GM20000 (cell line): ENCODE data around the gene TNS3.

ENCODE experiments used
- DNase-seq: peaks from one replicate; pipeline ENCODE4 v3.0.0; 2012; ENCODE audit warnings: low spot score
- TF ChIP-seq, protein P1 (sequence below): IDR thresholded peaks from 2 replicates; pipeline ENCODE4 v1.5.1; 2012; ENCODE audit warnings: mild to moderate bottlenecking, control low read depth; ENCODE audit errors: extremely low read depth, missing control alignments

The TNS3 gene

DNA sequence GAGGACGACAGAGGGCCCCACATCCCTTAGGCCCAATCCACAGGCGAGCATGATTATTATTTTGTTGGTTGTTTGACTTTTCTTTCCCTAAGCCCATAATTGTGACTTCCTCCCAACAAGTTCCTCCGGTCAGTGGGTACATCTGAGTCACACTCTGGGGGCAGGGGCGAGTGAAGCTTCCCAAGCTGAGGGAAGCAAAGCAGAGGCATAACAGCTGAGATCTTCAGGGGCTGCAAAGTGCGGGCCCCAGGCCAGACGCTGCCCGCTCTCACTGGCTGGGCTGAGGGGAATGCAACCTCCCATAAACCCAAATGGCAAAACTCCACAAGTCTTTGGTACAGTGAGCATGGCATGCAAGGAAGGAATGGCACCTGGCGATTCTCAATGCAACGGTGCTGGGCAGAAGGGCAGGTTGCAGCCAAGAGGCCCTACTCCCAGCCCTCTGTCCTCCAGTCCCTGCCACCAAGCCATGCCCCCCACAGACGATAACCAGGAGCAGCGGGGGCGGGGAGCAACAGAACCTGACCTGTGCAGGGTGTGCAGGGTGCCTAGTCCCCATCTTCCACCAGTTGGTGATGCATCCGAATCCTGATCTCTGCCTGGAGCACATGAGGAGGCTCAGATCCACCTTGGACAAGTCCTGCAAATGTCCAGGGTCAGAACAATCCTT lies 25.3 kb downstream of the TNS3 start:
- DNase-seq = no peak
- TF ChIP-seq, protein P1, sequence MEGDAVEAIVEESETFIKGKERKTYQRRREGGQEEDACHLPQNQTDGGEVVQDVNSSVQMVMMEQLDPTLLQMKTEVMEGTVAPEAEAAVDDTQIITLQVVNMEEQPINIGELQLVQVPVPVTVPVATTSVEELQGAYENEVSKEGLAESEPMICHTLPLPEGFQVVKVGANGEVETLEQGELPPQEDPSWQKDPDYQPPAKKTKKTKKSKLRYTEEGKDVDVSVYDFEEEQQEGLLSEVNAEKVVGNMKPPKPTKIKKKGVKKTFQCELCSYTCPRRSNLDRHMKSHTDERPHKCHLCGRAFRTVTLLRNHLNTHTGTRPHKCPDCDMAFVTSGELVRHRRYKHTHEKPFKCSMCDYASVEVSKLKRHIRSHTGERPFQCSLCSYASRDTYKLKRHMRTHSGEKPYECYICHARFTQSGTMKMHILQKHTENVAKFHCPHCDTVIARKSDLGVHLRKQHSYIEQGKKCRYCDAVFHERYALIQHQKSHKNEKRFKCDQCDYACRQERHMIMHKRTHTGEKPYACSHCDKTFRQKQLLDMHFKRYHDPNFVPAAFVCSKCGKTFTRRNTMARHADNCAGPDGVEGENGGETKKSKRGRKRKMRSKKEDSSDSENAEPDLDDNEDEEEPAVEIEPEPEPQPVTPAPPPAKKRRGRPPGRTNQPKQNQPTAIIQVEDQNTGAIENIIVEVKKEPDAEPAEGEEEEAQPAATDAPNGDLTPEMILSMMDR = no peak

DNA sequence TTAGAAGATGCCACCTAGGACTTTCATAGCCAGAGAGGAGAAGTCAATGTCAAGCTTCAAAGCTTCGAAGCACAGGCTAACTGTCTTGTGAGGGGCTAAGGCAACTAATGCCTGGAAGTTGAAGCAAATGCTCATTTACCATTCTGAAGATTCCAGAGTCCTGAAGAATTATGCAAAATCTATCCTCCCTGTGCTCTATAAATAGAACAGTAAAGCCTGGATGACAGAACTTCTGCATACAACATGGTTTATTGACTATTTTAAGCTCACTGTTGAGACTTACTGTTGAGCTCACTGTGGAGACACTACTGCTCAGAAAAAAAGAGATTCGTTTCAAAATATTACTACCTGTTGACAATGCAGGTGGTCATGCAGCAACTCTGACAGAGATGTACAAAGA lies 28.6 kb downstream of the TNS3 start:
- no peak for DNase-seq
- TF ChIP-seq, protein P1 = no peak

DNA sequence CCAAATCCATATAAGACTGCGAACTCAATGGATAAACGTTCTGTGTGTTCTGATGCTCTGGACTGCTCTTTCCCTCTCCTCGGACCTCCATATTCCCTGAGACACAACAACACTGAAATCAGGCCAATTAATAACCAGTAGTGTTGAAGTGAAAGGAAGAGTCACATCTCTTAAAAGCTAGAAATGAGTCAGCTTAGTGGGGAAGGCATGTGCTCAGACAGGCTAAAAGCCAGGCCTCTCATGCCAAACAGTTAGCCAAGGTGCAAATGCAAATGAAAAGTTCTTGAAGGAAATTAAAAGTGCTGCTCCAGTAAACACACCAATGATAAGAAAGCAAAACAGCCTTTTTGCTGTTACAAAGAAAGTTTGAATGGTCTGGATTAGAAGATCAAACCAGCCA lies 29.3 kb downstream of the TNS3 start:
- DNase-seq = peak; percentile 64
- TF ChIP-seq, protein P1 = no peak

DNA sequence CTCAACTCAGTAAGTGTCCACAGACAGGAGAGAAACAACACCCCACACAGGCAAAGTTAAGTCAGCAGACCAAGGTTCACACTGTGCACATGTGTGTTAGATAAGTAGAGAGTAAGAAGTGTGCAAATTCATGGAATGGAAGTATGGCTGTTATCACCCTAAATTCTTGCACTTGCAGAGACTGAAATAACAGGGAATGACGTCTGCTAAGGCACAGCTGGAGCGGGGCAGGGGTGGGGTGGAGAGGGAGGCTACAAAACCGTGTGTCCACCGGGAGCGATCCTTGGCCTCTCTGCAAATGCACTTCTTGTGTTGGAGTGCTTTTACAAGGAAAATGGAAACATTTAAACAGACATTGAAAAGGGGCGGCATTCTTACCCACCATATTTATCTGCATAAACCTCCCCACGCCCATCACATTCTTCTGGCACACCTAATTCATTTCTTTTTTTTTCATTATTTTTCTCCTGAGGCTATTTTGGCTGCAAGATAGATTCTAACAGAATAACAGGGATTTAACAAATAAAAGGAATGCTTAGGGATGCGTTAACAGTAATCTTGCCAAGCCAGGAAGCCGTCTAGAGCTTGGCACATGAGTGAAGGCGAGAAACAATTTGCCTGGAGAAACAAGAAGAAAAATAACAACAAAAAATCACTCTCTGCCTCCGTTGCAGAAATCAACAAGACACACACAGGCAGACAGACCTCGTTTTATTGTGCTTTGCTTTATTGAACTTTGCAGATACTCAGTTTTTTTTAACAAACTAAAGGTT lies 30.1 kb downstream of the TNS3 start:
- no peak for DNase-seq
- TF ChIP-seq, protein P1 = no peak

DNA sequence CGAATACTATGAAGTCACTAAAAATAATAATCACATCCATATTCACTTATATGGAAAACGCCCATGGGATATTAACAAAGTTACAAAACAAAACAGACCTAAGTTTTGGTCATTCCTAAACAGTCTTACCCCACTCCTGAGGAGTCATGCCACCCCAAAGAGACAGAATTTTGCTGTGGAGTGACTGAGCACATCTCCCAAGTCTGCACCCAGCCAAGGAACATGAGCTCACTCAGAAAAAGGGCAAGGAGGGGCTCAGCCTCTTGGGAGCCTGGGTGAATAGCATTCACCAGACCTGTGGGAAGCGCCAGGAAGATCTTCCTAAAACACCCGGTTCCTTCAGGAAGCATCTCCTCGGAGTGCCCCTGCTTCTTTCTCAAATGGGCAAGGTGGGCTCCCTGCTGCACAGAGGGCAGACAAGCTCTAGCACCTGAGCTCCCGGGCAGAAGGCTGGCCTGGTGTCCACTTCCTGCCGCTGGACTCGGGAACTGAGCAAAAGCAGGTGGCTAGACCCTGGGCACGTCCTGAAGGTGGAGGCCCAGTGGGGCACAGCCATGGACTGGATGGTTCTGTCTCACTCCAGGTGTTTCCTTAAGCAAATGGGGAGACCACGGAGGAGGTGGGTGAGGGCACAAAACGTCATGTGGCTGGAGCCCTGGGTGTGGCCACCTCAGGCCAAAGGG lies 31.0 kb downstream of the TNS3 start:
- DNase-seq = no peak
- TF ChIP-seq, protein P1 = no peak

DNA sequence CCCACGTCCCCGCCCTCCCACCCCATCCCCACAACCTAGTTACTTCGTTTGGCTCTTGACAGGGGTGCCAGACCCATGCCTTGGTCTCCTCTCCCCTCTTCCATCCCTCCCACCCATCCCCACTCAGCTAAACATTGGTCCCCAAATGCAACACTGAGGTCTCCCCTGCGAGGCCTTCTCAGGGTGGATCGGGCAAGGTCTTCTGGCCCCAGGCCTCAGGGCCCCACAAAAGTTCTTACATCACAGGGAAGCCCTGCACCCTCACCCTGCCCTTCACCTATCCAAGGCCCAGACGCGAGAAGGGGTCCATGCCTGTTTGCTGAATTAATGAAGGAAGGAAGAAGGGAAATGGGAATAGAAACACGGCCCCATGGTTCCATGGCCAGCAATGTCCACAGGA lies 32.0 kb downstream of the TNS3 start:
- TF ChIP-seq, protein P1 = no peak
- DNase-seq = no peak

DNA sequence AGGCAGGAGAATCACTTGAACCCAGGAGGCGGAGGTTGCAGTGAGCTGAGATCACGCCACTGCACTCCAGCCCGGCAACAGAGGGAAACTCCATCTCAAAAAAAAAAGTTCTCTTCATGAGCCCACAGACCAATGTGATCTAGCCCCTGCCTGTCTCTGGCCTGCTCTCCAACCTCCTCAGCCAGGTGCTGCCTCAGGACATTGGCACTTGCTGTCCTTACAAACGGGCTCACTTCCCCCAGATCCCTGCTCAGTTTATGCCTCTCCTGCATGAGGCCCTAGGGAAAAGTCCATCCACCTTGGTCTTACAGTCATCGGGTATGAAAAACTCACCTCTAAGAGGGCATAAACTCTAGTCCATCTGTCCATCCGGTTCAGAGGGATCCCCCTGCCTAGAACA lies 32.5 kb downstream of the TNS3 start:
- DNase-seq = no peak
- TF ChIP-seq, protein P1 = no peak
